ENCODE data around the gene IGFBP2.

The IGFBP2 gene

GRCh38 chr2:216636551-216637450 is 3.6 kb downstream of the IGFBP2 start:
- peak; percentile 78 for DNase-seq (ENCODE audit: low read depth, low spot score)

- no peak for DNase-seq (ENCODE audit: low read depth, low spot score)
Observed at GRCh38 chr2:216637472-216637871, 4.3 kb downstream of the IGFBP2 start.

- peak; percentile 82 for DNase-seq (ENCODE audit: low read depth, low spot score)
Observed at GRCh38 chr2:216643986-216644659, 10.9 kb downstream of the IGFBP2 start.

- no peak for DNase-seq (ENCODE audit: low read depth, low spot score)
Observed at GRCh38 chr2:216644842-216645635, 11.8 kb downstream of the IGFBP2 start.

- no peak for DNase-seq (ENCODE audit: low read depth, low spot score)
Observed at GRCh38 chr2:216645636-216645950, 12.4 kb downstream of the IGFBP2 start.

- no peak for DNase-seq (ENCODE audit: low read depth, low spot score)
Observed at GRCh38 chr2:216646116-216646515, 12.9 kb downstream of the IGFBP2 start.

GRCh38 chr2:216648105-216648504 is 14.9 kb downstream of the IGFBP2 start:
- no peak for DNase-seq (ENCODE audit: low read depth, low spot score)

GRCh38 chr2:216649574-216649973 is 16.4 kb downstream of the IGFBP2 start:
- no peak for DNase-seq (ENCODE audit: low read depth, low spot score)

GRCh38 chr2:216650626-216651257 is 17.5 kb downstream of the IGFBP2 start:
- DNase-seq (ENCODE audit: low read depth, low spot score) = no peak

GRCh38 chr2:216651351-216651881 is 18.2 kb downstream of the IGFBP2 start:
- DNase-seq (ENCODE audit: low read depth, low spot score) = no peak

- no peak for DNase-seq (ENCODE audit: low read depth, low spot score)
Observed at GRCh38 chr2:216652566-216652965, 19.3 kb downstream of the IGFBP2 start.

- no peak for DNase-seq (ENCODE audit: low read depth, low spot score)
Observed at GRCh38 chr2:216653093-216653799, 20.0 kb downstream of the IGFBP2 start.

- no peak for DNase-seq (ENCODE audit: low read depth, low spot score)
Observed at GRCh38 chr2:216653931-216654365, 20.7 kb downstream of the IGFBP2 start.

GRCh38 chr2:216654528-216655052 is 21.4 kb downstream of the IGFBP2 start:
- no peak for DNase-seq (ENCODE audit: low read depth, low spot score)

GRCh38 chr2:216657086-216657855 is 24.1 kb downstream of the IGFBP2 start:
- DNase-seq (ENCODE audit: low read depth, low spot score) = no peak

- no peak for DNase-seq (ENCODE audit: low read depth, low spot score)
Observed at GRCh38 chr2:216657980-216658379, 24.8 kb downstream of the IGFBP2 start.

- no peak for DNase-seq (ENCODE audit: low read depth, low spot score)
Observed at GRCh38 chr2:216658757-216659156, 25.5 kb downstream of the IGFBP2 start.

- no peak for DNase-seq (ENCODE audit: low read depth, low spot score)
Observed at GRCh38 chr2:216659276-216659675, 26.1 kb downstream of the IGFBP2 start.

- no peak for DNase-seq (ENCODE audit: low read depth, low spot score)
Observed at GRCh38 chr2:216660496-216660895, 27.3 kb downstream of the IGFBP2 start.

- no peak for DNase-seq (ENCODE audit: low read depth, low spot score)
Observed at GRCh38 chr2:216661051-216661450, 27.8 kb downstream of the IGFBP2 start.

Measured in astrocyte of the hippocampus (primary cell).